Stimulated activated CD8-positive, alpha-beta memory T cell treated with anti-CD3 and anti-CD28 coated beads, Interleukin-15, amount 100 ng/mL, for 48 hours (primary cell): ENCODE results near the gene ESR2.
"Not testable (repeated sequence)": the region's sequence is repeated elsewhere in the genome, so short reads cannot be mapped to it uniquely, and the experiment has no call there.

Experiments used
- DNase-seq, 2 donors: peaks; one replicate each; pipeline ENCODE4 v3.0.0-alpha.2; 2020; ENCODE audit warnings: low read depth in 2 of 2

ESR2 gene

DNA sequence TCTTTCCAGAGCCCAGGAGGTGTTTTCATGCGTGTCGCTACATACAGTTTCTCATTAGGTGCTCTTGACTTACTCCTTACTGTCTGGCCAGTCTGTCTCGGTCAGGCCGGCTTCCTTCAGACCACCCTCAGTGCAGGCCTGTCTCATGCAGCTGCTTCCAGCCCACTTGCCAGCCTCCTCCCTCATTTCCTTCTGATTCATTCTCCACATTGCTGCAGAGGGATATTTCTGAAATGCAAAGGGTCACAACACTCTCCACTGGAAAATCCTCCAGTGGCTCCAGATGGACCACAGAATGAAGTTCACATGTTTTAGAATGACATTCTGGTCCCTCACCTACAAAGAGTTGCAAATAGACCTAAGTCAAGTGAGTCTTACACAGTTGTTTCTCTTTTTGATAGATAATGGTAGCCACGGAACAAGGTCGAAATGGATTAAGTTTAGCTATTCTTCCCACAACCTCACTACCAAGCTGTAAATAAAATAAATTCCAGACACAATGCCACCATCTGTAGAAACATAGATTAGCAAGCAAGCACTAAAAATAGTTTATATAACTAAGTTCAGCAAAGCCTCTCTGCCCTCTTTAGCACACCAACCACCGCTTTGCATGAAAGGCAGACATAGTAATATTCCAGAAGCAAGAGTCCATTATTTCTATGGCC lies 146.9 kb downstream of the ESR2 start:
- no peak for DNase-seq

DNA sequence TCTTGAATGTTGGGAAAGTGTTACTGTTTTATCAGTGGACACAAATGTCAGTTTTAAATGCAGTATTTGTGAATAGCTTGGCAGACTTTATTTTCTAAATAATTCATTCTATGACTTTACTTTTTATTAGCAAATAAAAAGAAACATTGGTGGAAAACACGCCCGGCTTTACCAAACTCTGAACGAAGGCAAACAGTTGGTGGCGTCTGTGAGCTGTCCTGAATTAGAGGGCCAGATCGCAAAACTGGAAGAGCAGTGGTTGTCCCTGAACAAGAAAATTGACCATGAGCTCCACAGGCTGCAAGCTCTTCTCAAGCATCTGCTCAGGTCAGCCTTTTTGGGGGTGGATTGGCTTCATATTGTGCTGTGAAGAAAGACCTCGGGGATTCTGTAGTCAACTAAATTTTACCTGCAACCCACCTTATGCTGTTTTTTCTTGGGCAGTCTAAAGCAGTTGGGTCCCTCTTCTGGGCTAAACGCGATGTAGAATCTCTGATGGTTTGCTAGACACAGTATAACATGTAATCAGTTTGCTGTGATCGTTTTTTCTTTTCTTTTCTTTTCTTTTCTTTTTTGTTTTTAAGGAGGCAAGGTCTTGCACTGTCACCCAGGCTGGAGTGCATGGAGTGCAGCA lies 156.4 kb downstream of the ESR2 start:
- DNase-seq: no peak

DNA sequence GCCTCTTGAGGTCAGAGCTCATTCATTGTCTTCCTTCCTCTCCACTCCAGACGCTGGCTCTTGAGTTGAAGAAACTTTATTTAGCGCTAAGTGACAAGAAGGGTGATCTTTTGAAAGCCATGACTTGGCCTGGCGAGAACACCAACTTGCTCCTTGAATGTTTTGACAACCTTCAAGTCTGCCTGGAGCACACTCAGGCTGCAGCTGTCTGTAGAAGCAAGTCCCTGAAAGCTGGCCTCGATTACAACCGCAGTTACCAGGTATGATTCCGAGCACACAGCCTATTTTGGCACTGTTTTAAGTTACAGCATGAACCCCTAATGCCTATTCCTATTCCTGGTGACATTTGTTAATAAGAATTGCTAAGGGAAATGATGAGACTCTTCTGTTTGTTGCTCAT lies 167.6 kb downstream of the ESR2 start:
- DNase-seq: no peak

DNA sequence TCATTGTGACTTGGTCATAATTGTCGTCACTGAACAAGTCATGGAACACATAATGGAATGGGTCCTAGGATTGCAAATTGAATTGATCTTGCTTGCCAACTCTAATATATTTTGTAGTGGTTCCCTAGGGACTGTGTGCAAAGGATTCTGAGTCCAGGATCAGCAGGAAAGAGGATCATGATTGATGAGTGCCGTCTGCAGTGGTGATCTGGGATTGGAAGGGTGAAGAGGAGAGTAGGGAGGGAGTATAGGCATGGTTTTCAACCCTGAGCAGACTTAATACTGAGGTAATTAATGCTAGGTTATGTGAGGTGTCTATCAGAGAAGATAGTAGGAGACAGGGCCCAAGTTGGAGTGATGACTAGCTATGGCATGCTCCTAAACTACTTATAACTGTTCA lies 168.9 kb downstream of the ESR2 start:
- DNase-seq: no peak

DNA sequence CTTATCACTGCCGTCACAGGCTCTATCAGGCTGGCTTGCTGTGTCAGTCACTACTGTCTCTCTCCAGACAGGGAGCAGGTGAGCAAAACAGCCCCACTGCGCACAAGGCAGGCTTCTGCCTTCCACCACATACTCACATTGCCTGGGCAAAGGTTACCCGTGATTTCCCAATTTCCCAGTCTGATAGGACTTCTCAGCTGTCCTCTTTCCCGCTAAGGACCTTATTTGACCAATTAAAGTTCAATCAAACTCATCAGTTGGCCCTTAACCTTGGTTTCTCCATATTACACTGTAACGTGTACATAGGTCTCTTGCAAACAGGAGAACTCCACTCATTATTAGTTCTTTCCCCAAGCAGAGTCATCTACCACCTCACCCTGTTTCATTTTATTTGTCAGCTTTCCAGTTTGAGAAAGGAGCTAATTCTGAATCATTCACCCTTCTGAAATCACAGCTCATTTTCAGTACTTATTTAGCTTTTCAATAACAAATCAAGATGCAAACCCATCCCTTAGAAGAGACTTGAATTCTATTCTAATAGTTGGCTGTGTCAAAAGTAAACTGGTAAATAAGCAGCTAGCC lies 170.8 kb downstream of the ESR2 start:
- no peak for DNase-seq

DNA sequence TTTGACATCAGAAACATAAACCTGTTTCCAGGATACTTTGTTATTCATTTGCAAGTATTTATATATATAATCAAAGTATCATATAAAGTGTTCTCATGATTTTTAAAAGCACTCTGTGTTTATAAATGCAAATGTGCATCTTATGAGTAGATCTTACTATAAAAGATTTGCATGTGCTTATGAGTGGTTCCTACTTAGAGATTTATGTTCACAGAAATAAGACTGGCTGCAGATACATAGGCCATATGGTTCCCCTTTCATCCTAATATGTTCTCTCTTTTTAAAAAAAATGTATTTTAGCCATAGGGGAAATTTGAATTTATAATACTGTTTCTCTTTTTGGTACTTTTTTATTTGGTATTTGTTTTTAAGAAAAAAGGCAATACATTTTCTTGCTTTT lies 174.2 kb downstream of the ESR2 start:
- no peak for DNase-seq

DNA sequence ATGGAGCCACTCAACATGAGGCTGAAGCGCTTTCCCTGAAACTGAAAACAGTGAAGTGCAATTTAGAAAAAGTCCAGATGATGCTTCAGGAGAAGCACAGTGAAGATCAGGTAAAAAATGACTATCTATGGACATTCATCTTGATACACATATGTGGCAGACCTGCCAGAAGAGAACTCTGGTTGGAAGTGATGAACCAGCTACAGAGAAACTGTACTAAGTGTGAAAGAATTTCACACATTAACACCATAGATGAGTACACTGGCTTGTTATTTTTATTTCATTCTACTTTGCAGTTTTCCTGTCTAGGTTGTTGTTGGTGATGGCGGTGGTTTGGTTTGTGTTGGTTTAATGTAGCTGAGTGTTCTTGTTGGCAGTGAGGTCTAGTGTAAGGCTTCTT lies 174.7 kb downstream of the ESR2 start:
- no peak for DNase-seq

DNA sequence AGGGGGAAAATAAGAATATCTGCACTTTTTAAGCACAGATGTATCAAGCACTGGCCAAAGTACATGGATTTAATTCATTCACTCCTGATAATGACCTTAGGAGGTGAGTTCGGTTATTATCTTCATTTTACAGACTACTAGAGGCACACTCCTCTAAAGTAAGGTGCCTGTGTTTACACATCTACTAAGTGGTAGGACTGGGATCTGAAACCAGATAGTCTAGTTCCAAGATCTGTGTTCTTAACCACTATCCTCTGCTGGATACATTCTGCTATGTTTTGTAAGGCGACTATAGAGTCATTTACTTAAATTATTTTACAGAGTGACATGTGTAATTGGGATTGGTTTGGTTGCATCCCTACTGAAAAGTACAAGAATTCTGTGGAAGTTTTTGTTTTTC lies 175.3 kb downstream of the ESR2 start:
- no peak for DNase-seq

DNA sequence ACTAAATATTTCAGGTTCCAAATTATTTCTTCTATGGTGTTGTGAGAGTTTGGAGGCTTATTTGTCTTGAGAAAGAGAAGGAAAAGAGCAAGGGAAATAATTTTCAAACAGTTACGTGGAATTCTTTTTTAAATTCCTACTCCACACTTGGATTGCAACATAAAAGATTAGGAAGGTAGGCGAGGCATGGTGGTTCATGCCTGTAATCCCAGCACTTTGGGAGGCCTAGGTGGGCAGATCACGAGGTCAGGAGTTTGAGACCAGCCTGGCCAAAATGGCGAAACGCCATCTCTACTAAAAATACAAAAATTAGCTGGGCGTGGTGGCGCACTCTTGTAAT lies 175.8 kb downstream of the ESR2 start:
- DNase-seq: not testable (repeated sequence)

DNA sequence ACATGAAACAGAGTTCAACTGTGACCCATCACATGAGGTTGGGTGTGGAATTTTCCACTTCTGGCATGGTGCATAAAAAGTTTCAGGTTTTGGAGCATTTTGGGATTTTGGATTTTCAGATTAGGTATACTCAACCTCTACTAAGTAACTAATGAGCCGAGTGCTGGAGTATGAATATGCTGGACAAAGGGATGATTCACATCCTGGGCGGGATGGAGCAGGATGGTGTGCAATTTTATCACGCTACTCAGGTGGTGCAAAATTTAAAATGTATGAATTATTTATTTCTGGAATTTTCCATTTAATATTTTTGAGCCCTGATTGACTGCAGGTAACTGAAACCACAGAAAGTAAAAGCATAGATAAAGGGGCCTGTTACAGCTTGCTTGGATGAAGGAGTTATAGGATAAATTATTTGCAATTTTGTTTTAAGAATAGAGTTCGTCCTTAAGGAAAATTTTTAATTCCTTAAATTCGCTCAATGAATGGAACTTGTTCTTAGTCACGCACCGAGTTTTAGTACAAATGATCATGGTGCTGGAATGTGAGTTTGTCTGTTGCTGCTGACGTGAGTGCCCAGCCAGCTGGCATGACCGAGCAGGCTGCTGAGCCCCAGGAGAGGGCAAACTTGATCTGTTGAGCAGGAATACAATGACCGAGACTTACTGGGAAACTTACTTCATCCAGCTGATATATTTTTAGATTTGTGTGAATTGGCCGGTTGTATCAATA lies 176.3 kb downstream of the ESR2 start:
- DNase-seq: no peak

DNA sequence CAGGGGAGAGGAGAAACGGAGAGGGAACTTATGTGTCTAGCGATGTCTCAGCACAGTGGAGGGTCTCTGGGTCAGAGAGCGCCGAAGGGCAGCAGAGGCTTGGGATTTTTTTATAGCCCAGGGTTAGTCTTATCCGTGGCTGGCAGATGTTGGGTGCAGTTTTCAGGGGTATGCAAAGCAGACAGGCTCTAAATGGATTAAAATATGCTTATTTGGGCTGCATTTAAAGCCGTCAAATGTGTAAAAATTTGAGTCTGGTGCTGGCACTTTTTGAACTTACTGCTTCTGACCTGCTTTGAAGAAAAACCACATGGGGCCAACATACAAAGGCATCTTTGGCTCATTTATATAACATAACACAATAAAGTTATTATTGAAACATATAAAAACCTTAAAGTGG lies 178.8 kb downstream of the ESR2 start:
- no peak for DNase-seq

DNA sequence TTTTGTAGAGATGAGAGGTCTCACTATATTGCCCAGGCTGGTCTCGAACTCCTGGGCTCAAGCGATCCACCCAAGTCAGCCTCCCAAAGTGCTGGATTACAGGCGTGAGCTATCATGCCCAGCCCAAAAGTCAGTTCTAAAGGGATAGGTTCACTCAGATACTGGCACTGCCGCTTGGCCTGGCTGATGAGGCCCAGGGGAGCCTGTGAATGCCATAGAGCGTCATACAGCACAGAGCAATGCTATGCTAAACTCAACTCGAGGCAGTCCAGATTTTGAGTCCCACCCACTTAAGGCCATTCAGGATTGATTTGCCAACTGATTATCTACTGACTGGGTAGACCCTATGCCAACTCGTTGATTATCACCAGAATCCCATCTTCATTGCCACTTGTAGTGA lies 179.4 kb downstream of the ESR2 start:
- DNase-seq: no peak

DNA sequence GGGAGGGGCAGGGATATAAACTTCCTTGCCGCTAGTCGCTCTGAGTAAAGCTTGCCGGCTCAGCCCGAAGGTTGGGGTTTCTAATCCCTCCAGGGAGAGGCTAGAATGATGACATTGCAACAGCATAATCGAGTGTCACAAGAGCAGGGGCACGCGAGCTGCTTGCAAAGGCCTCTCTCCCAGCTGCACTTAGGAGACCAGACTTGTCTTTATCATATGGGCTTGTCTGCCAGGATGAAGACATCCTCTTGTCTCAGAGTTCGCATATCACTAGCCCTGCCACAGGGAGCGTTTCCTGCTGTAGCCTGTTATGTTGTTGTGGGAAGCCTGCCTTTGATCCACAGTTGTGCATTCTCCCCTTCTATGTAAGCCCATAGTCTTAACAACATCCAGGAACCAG lies 180.0 kb downstream of the ESR2 start:
- DNase-seq: no peak

DNA sequence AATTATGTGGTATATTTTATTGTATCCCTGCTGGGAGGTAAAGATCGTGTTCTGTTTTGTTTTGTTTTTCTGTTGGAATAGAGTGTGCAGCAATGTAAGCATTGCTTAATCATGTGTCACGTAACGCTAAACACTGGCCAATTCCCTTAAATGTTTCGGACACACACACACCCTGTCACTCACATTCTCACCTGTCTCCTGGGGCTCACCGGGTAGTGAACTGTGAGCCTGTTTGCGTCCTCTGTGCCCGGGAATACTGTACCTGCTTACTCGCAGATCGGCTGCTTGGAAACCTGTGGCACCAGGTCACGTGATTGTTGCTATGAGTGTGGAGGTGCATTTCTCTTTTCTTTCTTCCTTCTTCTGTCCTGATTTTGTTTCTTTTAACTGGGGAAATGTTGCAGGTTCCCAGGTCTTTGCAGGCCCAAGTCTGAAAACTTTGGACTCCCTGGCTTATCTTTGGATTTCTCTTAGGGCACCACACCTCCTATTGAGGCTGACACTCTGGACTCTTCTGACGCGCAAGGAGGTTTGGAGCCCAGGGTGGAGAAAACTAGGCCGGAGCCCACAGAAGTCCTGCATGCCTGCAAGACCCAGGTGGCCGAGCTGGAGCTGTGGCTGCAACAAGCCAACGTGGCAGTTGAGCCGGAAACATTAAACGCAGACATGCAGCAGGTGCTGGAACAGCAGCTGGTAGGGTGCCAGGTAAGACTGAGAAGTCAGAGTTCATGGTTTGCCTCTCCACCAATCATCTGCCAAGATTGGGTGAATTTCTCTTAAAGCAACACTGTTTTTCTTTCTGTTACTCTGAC lies 181.1 kb downstream of the ESR2 start:
- no peak for DNase-seq

DNA sequence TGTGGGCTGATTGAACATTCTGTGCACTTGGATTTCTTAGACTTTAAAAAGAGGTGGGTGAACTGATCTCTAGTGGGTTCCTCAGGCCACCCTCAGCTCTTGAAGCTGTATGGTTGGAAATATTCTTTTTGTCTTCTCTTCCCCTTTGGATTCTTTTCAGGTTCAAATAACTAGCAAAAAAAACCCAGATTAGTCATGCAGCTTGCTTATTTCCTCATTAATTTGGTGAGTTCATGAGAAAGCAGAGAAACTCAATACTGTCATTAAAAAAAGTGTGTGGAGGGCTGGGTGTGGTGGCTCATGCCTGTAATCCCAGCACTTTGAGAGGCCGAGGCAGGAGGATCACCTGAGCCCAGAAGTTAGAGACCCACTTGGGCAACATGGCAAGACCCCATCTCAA lies 183.4 kb downstream of the ESR2 start:
- DNase-seq: no peak

DNA sequence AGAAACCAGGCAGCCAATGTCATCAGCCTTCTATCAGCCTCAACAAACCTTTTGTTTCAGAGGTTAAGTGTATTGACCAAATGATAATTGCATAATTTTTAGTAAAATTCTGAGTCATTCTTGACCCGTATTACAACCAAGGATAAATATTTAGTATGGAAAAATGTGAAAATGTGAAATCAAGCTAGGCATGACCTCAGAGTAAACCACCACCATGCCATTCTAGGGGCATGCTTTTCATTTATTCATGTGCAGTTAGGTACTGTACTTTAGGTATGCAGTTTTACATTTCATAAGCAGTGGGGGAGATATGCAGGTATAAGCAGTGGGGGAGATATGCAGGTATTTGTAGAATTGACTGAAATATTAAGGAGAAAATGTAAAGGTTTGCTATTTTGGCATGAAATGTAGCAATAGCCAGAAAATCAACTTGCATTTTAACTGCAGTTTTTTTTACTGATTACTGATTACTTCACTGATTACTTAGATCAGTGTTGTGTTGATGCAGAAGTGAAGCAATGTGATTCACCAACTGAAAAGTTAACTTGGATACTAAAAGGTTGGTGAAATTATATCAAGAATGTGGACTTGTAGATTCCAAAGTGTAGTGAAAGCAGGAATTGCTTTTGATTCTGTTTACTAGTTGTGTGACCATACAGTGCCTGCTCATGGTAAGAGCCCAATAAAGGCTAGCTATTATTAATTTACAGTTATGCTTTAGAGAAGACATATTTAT lies 184.2 kb downstream of the ESR2 start:
- DNase-seq: no peak

DNA sequence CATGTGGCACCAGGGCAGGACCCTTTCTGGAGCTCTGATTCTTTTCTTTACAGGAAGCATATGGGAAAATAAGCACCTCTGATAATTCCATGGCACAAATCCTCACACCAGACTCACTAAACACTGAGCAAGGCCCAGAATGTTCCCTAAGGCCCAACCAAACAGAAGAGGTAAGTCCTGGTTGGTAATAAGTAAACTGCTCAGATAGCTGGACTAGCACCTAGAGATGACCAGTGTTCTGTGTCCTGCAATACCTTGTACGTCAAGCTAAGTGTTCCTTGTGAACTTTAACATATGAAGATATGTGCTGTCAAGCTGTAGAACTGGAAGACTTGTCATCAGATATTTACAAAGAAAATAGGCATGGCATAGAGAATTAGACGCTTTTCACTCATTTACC lies 186.7 kb downstream of the ESR2 start:
- no peak for DNase-seq

DNA sequence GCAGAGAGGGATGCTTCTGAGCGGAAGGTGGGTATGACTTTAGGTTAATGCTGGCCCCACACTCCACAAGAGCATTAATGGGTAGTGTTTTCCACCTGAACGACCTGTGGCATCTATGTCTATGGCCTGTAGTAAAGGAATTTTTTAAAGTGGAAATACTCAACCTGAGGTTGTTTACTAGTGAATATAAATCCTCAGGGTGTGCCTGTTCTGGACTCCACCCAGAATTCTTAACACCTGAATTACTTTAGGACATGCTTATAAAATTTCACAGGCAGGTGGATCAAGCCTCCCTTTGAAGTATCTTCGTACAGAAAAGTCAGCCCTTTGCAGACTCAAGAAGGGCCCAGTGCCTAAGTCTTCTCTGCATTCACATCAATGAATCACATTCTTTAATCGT lies 196.1 kb downstream of the ESR2 start:
- DNase-seq: no peak

DNA sequence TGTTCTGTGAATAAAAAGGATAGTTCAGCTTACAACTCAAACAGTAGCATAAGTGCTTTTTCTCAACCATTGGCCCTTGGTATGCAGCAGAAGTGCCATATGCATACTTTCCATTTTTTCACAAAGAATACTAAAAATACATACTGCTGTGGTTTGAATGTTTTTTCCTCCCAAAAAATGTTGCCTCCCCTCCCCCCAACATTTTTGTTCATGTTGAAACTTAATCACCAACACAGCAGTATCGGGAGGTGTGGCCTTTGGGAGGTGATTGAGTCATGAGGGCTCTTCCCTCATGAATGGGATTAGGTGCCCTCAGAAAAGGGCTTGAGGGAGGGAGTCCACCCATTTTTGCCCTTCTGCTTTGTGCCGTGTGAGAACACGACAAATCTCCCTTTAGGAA lies 198.6 kb downstream of the ESR2 start:
- no peak for DNase-seq

DNA sequence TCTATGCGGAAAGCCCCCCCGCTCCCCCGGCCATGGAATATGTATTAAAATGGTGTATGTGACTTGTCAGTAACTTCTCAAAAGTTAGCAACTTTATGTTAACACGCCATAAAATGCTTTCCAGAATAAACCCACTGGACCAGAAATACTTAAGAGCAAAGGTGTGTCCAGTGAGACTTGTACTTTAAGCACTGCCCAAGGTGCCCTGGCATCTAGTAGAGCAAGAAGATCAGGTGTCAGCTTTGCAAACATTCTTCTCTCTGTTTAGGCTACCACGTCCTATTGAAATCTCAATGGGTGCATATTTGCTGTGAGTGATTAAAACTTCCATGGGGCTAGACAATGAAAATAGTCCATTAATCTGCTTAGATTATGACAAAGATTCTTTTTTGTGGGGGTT lies 201.2 kb downstream of the ESR2 start:
- no peak for DNase-seq

DNA sequence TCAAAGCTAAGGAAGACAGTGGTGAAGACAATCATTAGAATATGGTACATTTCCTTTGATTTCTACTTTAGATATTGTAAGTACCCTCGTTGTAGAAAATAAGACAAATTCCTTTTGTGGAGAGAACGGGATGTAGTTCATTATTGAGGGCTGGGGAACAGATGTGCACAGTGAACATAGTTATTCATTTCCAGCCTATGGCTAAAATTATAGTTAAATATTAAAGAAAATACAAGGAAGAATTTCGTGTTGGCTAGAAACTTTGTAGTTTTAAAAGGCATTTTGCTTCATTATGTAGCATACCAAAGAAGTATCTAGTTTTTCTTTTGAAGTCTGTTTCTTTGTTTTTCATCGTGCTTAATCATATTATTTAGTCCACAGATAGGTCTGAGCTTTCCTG lies 201.8 kb downstream of the ESR2 start:
- no peak for DNase-seq

DNA sequence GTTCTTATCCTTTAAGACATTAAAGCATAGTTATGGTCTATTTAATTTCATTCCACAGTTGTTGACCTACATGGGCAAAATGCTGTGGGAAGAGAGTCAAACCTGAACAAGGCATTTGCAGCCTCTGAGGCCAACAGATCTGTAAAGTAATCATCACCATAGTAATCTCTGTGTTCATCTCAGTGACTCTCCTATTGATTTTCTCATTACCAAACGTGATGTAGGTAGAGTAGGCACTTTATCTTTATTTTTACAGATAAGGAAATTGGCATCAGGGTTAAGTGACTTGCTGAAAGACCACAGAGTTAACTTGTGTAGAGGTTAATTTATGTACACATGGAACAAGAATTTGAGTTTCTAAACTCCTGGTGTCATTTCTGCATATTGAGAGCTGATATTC lies 203.0 kb downstream of the ESR2 start:
- no peak for DNase-seq
